OCI-LY1 (cell line): ENCODE measurements around the gene HS3ST3B1.

Experiments
- H2AFZ ChIP-seq: fragments of 200-600 bp; sonication (generic), shearing (Covaris generic); 2 replicates; pipeline ENCODE4 v1.6.0; 2014; ENCODE audit warnings: antibody characterized with exemption, mild to moderate bottlenecking, low read length
- H3F3A ChIP-seq: fragments of 200-600 bp; sonication (generic), shearing (Covaris generic); 2 replicates; pipeline ENCODE4 v1.6.0; 2014; ENCODE audit warnings: mild to moderate bottlenecking, antibody characterized with exemption, low read length, moderate library complexity; ENCODE audit not compliant: insufficient read depth
- H3K27ac ChIP-seq: fragments of 200-600 bp; sonication (generic); 2 replicates; pipeline ENCODE4 v1.5.1; 2014; ENCODE audit warnings: low read length, mixed run types, mild to moderate bottlenecking, low read depth; ENCODE audit not compliant: poor library complexity, severe bottlenecking
- H3K27me3 ChIP-seq: fragments of 200-600 bp; sonication (generic); 2 replicates; pipeline ENCODE4 v1.6.0; 2014; ENCODE audit warnings: antibody characterized with exemption, mild to moderate bottlenecking, low read length, moderate library complexity; ENCODE audit not compliant: insufficient read depth
- H3K36me3 ChIP-seq: fragments of 200-600 bp; sonication (generic); 2 replicates; pipeline ENCODE4 v1.6.1; 2014; ENCODE audit warnings: mild to moderate bottlenecking, antibody characterized with exemption, low read length, moderate library complexity, mixed read lengths; ENCODE audit not compliant: insufficient read depth
- H3K4me1 ChIP-seq: fragments of 200-600 bp; sonication (generic); 2 replicates; pipeline ENCODE4 v1.5.1; 2014; ENCODE audit warnings: mild to moderate bottlenecking, low read length, moderate library complexity; ENCODE audit not compliant: insufficient read depth, severe bottlenecking
- H3K4me2 ChIP-seq: fragments of 200-600 bp; sonication (generic), shearing (Covaris generic); 2 replicates; pipeline ENCODE4 v1.6.1; 2014; ENCODE audit warnings: low read length
- H3K4me3 ChIP-seq: fragments of 200-600 bp; sonication (generic); 2 replicates; pipeline ENCODE4 v1.5.1; 2014; ENCODE audit warnings: low read length, low read depth, mild to moderate bottlenecking, mixed read lengths; ENCODE audit not compliant: poor library complexity, severe bottlenecking
- H3K79me2 ChIP-seq: fragments of 200-600 bp; shearing (Covaris generic); 2 replicates; pipeline ENCODE4 v1.6.1; 2016; ENCODE audit warnings: mixed run types, low read length, mixed read lengths; ENCODE audit not compliant: insufficient read depth
- H3K9ac ChIP-seq: fragments of 200-600 bp; sonication (generic), shearing (Covaris generic); 2 replicates; pipeline ENCODE4 v1.6.1; 2014; ENCODE audit warnings: mild to moderate bottlenecking, low read length, mixed read lengths
- H3K9me2 ChIP-seq: fragments of 200-600 bp; sonication (generic), shearing (Covaris generic); 2 replicates; pipeline ENCODE4 v1.6.1; 2014; ENCODE audit warnings: low read depth, mild to moderate bottlenecking, low read length, mixed read lengths
- H3K9me3 ChIP-seq: fragments of 200-600 bp; shearing (Covaris generic); 2 replicates; pipeline ENCODE4 v1.6.1; 2014; ENCODE audit warnings: low read length, mixed read lengths
- H4K20me1 ChIP-seq: fragments of 200-600 bp; sonication (generic), shearing (Covaris generic); 2 replicates; pipeline ENCODE4 v1.6.0; 2016; ENCODE audit warnings: mild to moderate bottlenecking, low read length; ENCODE audit not compliant: insufficient read depth
- CTCF ChIP-seq: fragments of 200-600 bp; sonication (generic), shearing (Covaris generic); IDR thresholded peaks from 2 replicates; pipeline ENCODE4 v1.5.1; 2017; ENCODE audit warnings: mild to moderate bottlenecking, antibody characterized with exemption, low read length, moderate library complexity, mixed read lengths
- EZH2 ChIP-seq: fragments of 200-600 bp; sonication (generic), shearing (Covaris generic); IDR thresholded peaks from 2 replicates; pipeline ENCODE4 v1.8.0; 2017; ENCODE audit warnings: borderline replicate concordance, mixed run types, mild to moderate bottlenecking, antibody characterized with exemption, low read length, moderate library complexity, mixed read lengths

Gene HS3ST3B1

GRCh38 chr17:14304773-14305517, 4.1 kb downstream of the HS3ST3B1 start:
- H3K27ac ChIP-seq: no peak overlapping the region
- no peak overlapping the region for H3K9ac ChIP-seq
- H3K27me3 ChIP-seq: no peaks in the 10 kb centered on the region

GRCh38 chr17:14305785-14306496, 5.1 kb downstream of the HS3ST3B1 start:
- Histone ChIP-seq H3K36me3 (no peaks in the 10 kb centered on the region), H3K9me3 (no peaks in the 10 kb centered on the region), H3K4me2 (no peak overlapping the region), H3K79me2 (no peaks in the 10 kb centered on the region), H3K4me3 (no peak overlapping the region), H2AFZ (no peak overlapping the region), H3K9me2 (no peaks in the 10 kb centered on the region), H3K9ac (no peak overlapping the region), H3K4me1 (peaks cover 8% of the 10 kb centered on the region), H3K27me3 (no peaks in the 10 kb centered on the region), H3K27ac (no peak overlapping the region), H4K20me1 (no peaks in the 10 kb centered on the region), H3F3A (no peaks in the 10 kb centered on the region)
- no peak for TF ChIP-seq CTCF
- TF ChIP-seq EZH2: no peak

More at GRCh38 chr17:14304773-14305517, 4.1 kb downstream of the HS3ST3B1 start:
- Histone ChIP-seq H4K20me1 (no peaks in the 10 kb centered on the region), H3K9me3 (no peaks in the 10 kb centered on the region), H3F3A (no peaks in the 10 kb centered on the region), H3K4me1 (peaks cover 8% of the 10 kb centered on the region), H2AFZ (no peak overlapping the region), H3K4me2 (no peak overlapping the region), H3K79me2 (no peaks in the 10 kb centered on the region), H3K36me3 (no peaks in the 10 kb centered on the region), H3K9me2 (no peaks in the 10 kb centered on the region), H3K4me3 (no peak overlapping the region)
- no peak for TF ChIP-seq EZH2
- TF ChIP-seq CTCF: no peak

GRCh38 chr17:14306596-14306995, 5.7 kb downstream of the HS3ST3B1 start:
- Histone ChIP-seq H3K4me1 (peaks cover 8% of the 10 kb centered on the region), H3K9me2 (no peaks in the 10 kb centered on the region), H3K27me3 (no peaks in the 10 kb centered on the region), H3K4me2 (no peak overlapping the region), H3K27ac (no peak overlapping the region), H3K36me3 (no peaks in the 10 kb centered on the region), H4K20me1 (no peaks in the 10 kb centered on the region), H2AFZ (no peak overlapping the region), H3K9ac (no peak overlapping the region), H3K4me3 (no peak overlapping the region), H3K9me3 (no peaks in the 10 kb centered on the region), H3F3A (no peaks in the 10 kb centered on the region), H3K79me2 (no peaks in the 10 kb centered on the region)
- no peak for TF ChIP-seq EZH2
- no peak for TF ChIP-seq CTCF
